ENCODE results near the gene LURAP1L. TPM values are rescaled to one million over a fixed set of nuclear protein-coding genes. Genes with fewer than 3 reads are reported as not detected.

Gene LURAP1L
- total RNA-seq, 1 donor from 2014 or later = 1.6 TPM

DNA sequence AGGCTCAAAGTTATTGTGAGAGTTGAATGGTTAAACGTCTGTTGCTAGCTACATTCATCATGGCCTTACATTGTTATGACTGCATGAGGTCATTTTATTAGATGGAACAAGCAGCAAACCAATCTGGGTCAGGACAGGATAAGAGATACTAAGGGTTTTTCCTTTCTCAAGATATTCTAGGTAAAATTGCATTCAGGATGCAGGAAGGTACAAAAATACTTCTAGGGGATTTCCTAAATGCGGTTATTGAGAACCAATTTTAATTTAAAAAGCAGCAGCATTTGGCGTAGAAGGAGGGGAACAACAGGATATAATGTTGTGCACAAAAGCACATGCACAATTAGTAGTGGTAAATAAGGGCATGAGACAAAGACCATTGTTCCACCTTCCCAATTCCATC is 39.2 kb upstream of the LURAP1L start:
- H3K4me1 ChIP-seq = no peaks in the 10 kb centered on the region
- intact Hi-C loops (cut with DNase I) = no loop called here

DNA sequence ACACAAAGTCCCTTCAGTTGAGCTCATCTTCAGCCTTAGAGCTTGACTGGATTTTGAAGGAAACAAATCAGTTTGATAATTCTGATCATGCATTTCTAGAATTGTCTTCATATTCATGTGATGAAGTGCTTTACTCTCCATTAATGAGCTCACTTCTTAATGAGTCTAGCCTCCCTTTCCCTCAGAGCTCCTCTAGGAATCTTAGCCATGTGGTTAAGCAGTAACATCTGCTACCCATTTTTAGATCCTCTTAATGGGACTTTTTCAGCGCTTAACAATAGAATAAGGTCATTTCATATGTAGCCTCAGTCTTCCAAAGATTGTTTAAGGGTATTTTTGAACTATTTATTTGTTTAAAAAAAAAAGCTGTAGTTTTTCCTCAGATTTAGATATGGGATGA is 36.9 kb upstream of the LURAP1L start:
- TF ChIP-seq, protein P1, sequence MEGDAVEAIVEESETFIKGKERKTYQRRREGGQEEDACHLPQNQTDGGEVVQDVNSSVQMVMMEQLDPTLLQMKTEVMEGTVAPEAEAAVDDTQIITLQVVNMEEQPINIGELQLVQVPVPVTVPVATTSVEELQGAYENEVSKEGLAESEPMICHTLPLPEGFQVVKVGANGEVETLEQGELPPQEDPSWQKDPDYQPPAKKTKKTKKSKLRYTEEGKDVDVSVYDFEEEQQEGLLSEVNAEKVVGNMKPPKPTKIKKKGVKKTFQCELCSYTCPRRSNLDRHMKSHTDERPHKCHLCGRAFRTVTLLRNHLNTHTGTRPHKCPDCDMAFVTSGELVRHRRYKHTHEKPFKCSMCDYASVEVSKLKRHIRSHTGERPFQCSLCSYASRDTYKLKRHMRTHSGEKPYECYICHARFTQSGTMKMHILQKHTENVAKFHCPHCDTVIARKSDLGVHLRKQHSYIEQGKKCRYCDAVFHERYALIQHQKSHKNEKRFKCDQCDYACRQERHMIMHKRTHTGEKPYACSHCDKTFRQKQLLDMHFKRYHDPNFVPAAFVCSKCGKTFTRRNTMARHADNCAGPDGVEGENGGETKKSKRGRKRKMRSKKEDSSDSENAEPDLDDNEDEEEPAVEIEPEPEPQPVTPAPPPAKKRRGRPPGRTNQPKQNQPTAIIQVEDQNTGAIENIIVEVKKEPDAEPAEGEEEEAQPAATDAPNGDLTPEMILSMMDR (IDR thresholded peaks at IDR 0.05) = no peak
- DNase-seq (ENCODE audit: low spot score in 2 of 2) = no peak
- Histone ChIP-seq H3K4me3 (no peak overlapping the region), H3K4me1 (no peaks in the 10 kb centered on the region), H3K27ac (no peak overlapping the region), H3K36me3 (no peaks in the 10 kb centered on the region), H3K27me3 (no peaks in the 10 kb centered on the region), H3K9me3 (no peaks in the 10 kb centered on the region)
- intact Hi-C loops (cut with DNase I) = no loop called here

More for the DNA sequence above, 39.2 kb upstream of the LURAP1L start:
- no peak overlapping the region for H3K4me3 ChIP-seq
- no peaks in the 10 kb centered on the region for H3K36me3 ChIP-seq
- no peaks in the 10 kb centered on the region for H3K9me3 ChIP-seq
- no peak for DNase-seq (ENCODE audit: low spot score in 2 of 2)
- H3K27ac ChIP-seq = no peak overlapping the region
- TF ChIP-seq, protein P1 (IDR thresholded peaks at IDR 0.05) = no peak
- H3K27me3 ChIP-seq = no peaks in the 10 kb centered on the region

DNA sequence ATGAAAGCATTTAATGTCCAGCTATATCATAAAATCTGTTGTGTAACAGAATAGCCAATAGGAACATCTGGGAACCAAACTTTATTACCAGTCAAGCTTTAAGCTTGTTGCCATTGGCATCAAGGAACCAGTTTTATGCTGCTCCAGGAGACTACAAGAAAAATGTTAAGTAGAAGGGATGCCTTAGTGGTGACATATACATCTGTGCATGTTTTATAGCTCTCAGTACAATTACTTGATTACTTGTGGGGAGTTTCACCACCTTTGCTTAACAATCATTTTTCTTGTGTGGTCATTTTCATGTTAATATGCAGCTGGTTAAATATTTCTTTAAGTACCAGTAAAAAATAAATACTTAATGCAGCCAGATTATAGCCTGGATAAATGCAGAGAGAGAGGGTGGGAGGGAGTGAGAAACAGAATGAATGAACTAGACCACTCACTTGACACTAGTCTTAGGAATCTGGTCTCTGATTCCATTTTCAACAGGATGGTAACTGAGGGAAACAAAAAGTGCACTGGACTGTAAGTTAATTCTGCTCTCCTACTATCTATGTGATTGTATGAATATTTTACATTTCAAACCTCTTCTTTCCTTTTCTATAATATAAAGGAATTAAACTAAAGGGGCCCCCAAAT is 35.7 kb upstream of the LURAP1L start:
- Histone ChIP-seq H3K4me3 (no peak overlapping the region), H3K36me3 (no peaks in the 10 kb centered on the region), H3K27me3 (no peaks in the 10 kb centered on the region), H3K27ac (no peak overlapping the region), H3K4me1 (no peaks in the 10 kb centered on the region), H3K9me3 (no peaks in the 10 kb centered on the region)
- TF ChIP-seq, protein P1 (IDR thresholded peaks at IDR 0.05) = no peak
- intact Hi-C loops (cut with DNase I) = no loop called here
- no peak for DNase-seq (ENCODE audit: low spot score in 2 of 2)

DNA sequence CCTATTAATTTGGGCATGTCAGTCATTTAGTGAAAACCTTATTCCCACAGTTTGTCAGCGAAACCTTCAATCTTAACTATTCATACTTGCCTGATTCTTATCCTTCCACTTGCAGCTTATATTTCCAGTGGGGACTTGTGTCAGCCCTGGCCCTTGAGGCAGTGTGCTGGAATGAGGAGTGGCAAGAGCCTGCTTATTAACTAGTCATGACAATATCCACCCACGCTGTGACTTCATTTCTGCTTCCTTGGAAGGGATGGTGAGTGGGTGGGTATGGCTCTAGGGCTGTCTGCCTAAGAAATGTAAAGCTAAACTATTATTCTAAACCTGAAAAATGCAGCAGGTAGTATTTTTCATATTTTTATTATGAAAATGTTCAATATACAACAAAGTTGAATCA is 34.0 kb upstream of the LURAP1L start:
- H3K27me3 ChIP-seq = no peaks in the 10 kb centered on the region
- no peaks in the 10 kb centered on the region for H3K9me3 ChIP-seq
- H3K36me3 ChIP-seq = no peaks in the 10 kb centered on the region
- DNase-seq (ENCODE audit: low spot score in 2 of 2) = no peak
- no peak overlapping the region for H3K27ac ChIP-seq
- H3K4me3 ChIP-seq = no peak overlapping the region
- TF ChIP-seq, protein P1 (IDR thresholded peaks at IDR 0.05) = no peak
- H3K4me1 ChIP-seq = no peaks in the 10 kb centered on the region
- intact Hi-C loops (cut with DNase I) = no loop called here

DNA sequence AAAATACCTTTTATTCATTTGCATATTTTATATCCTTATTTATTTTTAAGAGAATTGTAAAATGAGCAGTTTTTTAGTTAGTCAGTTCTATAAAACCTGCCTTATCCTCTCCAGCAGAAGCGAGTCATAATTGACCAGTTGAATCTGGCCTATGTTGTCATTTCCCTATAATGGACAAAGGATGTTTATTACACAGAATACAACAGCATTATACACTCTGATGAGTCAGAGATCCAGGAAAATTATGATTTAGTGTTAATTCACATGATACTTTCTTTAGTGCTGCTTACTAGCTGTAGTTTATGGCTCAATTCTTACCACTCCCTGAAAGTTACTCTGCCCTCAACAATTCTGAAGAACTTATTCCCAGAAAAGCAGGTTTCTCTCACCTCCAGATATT is 26.8 kb upstream of the LURAP1L start:
- intact Hi-C loops (cut with DNase I) = no loop called here
- Histone ChIP-seq H3K27me3 (no peaks in the 10 kb centered on the region), H3K9me3 (no peaks in the 10 kb centered on the region), H3K27ac (no peak overlapping the region), H3K4me3 (no peak overlapping the region), H3K36me3 (no peaks in the 10 kb centered on the region), H3K4me1 (no peaks in the 10 kb centered on the region)
- TF ChIP-seq, protein P1 (IDR thresholded peaks at IDR 0.05) = no peak
- no peak for DNase-seq (ENCODE audit: low spot score in 2 of 2)

DNA sequence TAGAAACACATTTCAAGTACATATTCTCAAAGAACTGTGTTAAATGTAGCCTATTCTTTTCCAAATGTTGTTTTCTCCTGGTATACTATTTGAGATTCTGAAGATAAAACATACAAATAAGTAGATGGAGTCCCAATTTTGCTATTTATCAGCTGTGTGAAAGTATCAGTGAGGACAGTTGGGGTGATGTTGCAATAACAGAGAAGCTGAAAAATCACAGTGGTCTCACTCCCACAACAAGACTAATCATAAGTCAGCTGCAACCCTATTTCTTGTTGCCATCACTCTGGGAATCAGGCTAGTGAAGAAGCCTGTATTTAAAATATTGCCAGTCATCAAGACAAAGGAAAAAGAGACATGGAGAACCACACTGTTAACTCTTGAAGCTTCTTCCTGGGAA is 25.9 kb upstream of the LURAP1L start:
- TF ChIP-seq, protein P1 (IDR thresholded peaks at IDR 0.05) = no peak

More for the DNA sequence above, 25.9 kb upstream of the LURAP1L start:
- Histone ChIP-seq H3K4me1 (no peaks in the 10 kb centered on the region), H3K36me3 (no peaks in the 10 kb centered on the region), H3K27me3 (no peaks in the 10 kb centered on the region), H3K9me3 (no peaks in the 10 kb centered on the region), H3K27ac (no peak overlapping the region), H3K4me3 (no peak overlapping the region)
- DNase-seq (ENCODE audit: low spot score in 2 of 2) = no peak
- intact Hi-C loops (cut with DNase I) = no loop called here
